Stomach smooth muscle (tissue), 2 donors: Measurements from ENCODE around the gene GPC3.
"Not testable (repeated sequence)": the region's sequence is repeated elsewhere in the genome, so short reads cannot be mapped to it uniquely, and the experiment has no call there.

ENCODE experiments used
- H3K27ac ChIP-seq: one replicate; pipeline ENCODE4 v1.7.0; 2013; ENCODE audit warnings: mild to moderate bottlenecking, low read length, inconsistent platforms
- H3K27me3 ChIP-seq, 2 donors: one replicate each; pipeline ENCODE4 v1.7.0; 2013; ENCODE audit warnings: low read length in 2 of 2; ENCODE audit not compliant: insufficient read depth in 2 of 2, control insufficient read depth in 1 of 2
- H3K36me3 ChIP-seq, 2 donors: one replicate each; pipeline ENCODE4 v1.7.0; 2013; ENCODE audit warnings: low read length in 2 of 2; ENCODE audit not compliant: control insufficient read depth in 2 of 2, insufficient read depth in 2 of 2
- H3K4me1 ChIP-seq: one replicate; pipeline ENCODE4 v1.7.0; 2013; ENCODE audit warnings: low read length; ENCODE audit not compliant: control insufficient read depth, insufficient read depth
- H3K4me3 ChIP-seq, 2 donors: one replicate each; pipeline ENCODE4 v1.7.0; 2013; ENCODE audit warnings: low read length in 2 of 2
- H3K9ac ChIP-seq, 2 donors: one replicate each; pipeline ENCODE4 v1.7.0; 2013; ENCODE audit warnings: low read length in 2 of 2, mild to moderate bottlenecking in 1 of 2
- H3K9me3 ChIP-seq, 2 donors: one replicate each; pipeline ENCODE4 v1.7.0; 2013; ENCODE audit warnings: low read length in 2 of 2; ENCODE audit not compliant: control insufficient read depth in 2 of 2
- donor health status: healthy.
- donor health status: Pancreatic carcinoma.

GPC3 gene

DNA sequence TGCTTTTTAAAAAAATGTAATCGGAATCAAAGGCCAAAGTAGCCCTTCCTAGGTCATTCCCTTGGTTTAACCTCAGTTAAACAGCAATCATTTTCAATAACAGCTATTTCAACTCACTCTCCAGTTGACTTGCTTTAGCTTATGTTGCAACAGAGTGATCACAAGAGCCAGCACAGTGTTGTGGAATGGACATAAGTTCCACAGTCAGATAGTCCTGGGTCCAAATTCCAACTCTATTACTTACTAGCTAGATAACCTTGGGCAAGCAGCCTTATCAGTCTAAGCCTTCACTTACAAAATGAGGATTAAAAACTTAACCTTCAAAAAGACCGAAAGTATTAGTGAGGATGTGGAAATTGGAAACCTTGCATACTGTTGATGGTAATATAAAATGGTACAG lies 9.2 kb upstream of the GPC3 start:
- no peaks in the 10 kb centered on the region for H3K36me3 ChIP-seq
- no peak overlapping the region for H3K4me3 ChIP-seq
- H3K27ac ChIP-seq: no peak overlapping the region
- H3K9me3 ChIP-seq: no peaks in the 10 kb centered on the region
- no peaks in the 10 kb centered on the region for H3K4me1 ChIP-seq
- peaks cover 0 to 3% of the 10 kb centered on the region in 2 donors for H3K27me3 ChIP-seq
- no peak overlapping the region for H3K9ac ChIP-seq

GRCh38 chrX:133992882-133993281 lies 7.5 kb upstream of the GPC3 start:
- H3K9me3 ChIP-seq: no peaks in the 10 kb centered on the region
- H3K4me1 ChIP-seq: no peaks in the 10 kb centered on the region
- H3K27ac ChIP-seq: no peak overlapping the region
- H3K9ac ChIP-seq: no peak overlapping the region
- H3K27me3 ChIP-seq: peaks cover 0 to 3% of the 10 kb centered on the region in 2 donors
- H3K36me3 ChIP-seq: no peaks in the 10 kb centered on the region
- H3K4me3 ChIP-seq: no peak overlapping the region

GRCh38 chrX:133991814-133992213 lies 6.4 kb upstream of the GPC3 start:
- Histone ChIP-seq H3K4me3 (no peak overlapping the region), H3K9me3 (no peaks in the 10 kb centered on the region), H3K4me1 (no peaks in the 10 kb centered on the region), H3K9ac (no peak overlapping the region), H3K27ac (no peak overlapping the region), H3K36me3 (no peaks in the 10 kb centered on the region), H3K27me3 (peaks cover 0 to 9% of the 10 kb centered on the region in 2 donors)

DNA sequence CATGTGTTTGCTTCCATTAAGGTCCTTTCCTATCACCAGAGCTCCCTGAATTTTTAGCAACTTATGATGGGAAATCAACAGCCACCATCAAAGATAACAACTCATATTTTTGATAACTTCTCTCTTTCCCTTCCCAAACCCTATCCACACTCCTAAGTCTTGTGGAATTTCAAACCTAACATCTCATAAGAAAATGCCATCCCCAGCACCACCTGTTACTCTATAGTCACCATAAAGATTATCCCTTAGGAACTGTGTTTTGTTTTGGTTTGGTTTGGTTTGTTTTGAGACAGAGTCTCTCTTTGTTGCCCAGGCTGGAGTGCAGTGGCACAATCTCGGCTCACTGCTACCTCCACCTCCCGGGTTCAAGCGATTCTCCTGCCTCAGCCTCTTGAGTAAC lies 5.7 kb upstream of the GPC3 start:
- H3K4me1 ChIP-seq, H3K9ac ChIP-seq, H3K27me3 ChIP-seq, H3K4me3 ChIP-seq, H3K27ac ChIP-seq, H3K9me3 ChIP-seq, H3K36me3 ChIP-seq: not testable (repeated sequence)

GRCh38 chrX:133989993-133990392 lies 4.6 kb upstream of the GPC3 start:
- no peak overlapping the region for H3K27ac ChIP-seq
- H3K36me3 ChIP-seq: no peaks in the 10 kb centered on the region
- H3K9ac ChIP-seq: no peak overlapping the region
- H3K4me3 ChIP-seq: no peak overlapping the region
- H3K4me1 ChIP-seq: peaks cover 6% of the 10 kb centered on the region
- no peaks in the 10 kb centered on the region for H3K9me3 ChIP-seq
- H3K27me3 ChIP-seq: peaks cover 0 to 11% of the 10 kb centered on the region in 2 donors

- Histone ChIP-seq H3K36me3 (no peaks in the 10 kb centered on the region), H3K27ac (no peak overlapping the region), H3K4me3 (no peak overlapping the region), H3K9ac (no peak overlapping the region), H3K4me1 (peaks cover 10% of the 10 kb centered on the region), H3K27me3 (peaks cover 0 to 11% of the 10 kb centered on the region in 2 donors), H3K9me3 (no peaks in the 10 kb centered on the region)
Observed at GRCh38 chrX:133989490-133989889, 4.1 kb upstream of the GPC3 start.

GRCh38 chrX:133988010-133988409 lies 2.6 kb upstream of the GPC3 start:
- Histone ChIP-seq H3K9ac (no peak overlapping the region), H3K27me3 (peaks cover 0 to 11% of the 10 kb centered on the region in 2 donors), H3K4me3 (no peak overlapping the region), H3K27ac (no peak overlapping the region), H3K9me3 (no peaks in the 10 kb centered on the region), H3K4me1 (peaks cover 10% of the 10 kb centered on the region), H3K36me3 (no peaks in the 10 kb centered on the region)

GRCh38 chrX:133987188-133987587 lies 1.8 kb upstream of the GPC3 start:
- H3K9ac ChIP-seq: no peak overlapping the region
- no peak overlapping the region for H3K27ac ChIP-seq
- H3K4me1 ChIP-seq: peaks cover 10% of the 10 kb centered on the region
- H3K9me3 ChIP-seq: no peaks in the 10 kb centered on the region
- no peaks in the 10 kb centered on the region for H3K36me3 ChIP-seq
- H3K27me3 ChIP-seq: peaks cover 0 to 11% of the 10 kb centered on the region in 2 donors
- no peak overlapping the region for H3K4me3 ChIP-seq

GRCh38 chrX:133985967-133986683 lies 731 bp upstream of the GPC3 start:
- Histone ChIP-seq H3K9ac (no peak overlapping the region), H3K27ac (no peak overlapping the region), H3K36me3 (no peaks in the 10 kb centered on the region), H3K4me1 (peaks cover 10% of the 10 kb centered on the region), H3K9me3 (no peaks in the 10 kb centered on the region), H3K27me3 (peaks cover 0 to 8% of the 10 kb centered on the region in 2 donors), H3K4me3 (peak overlapping the region in 1 of 2 donors; percentile 70)

- no peaks in the 10 kb centered on the region for H3K9me3 ChIP-seq
- H3K27me3 ChIP-seq: peaks cover 0 to 8% of the 10 kb centered on the region in 2 donors
- H3K36me3 ChIP-seq: no peaks in the 10 kb centered on the region
- H3K9ac ChIP-seq: no peak overlapping the region
- peak overlapping the region in 1 of 2 donors; percentile 65 for H3K4me3 ChIP-seq
- H3K4me1 ChIP-seq: peaks cover 10% of the 10 kb centered on the region
- no peak overlapping the region for H3K27ac ChIP-seq
Observed at GRCh38 chrX:133984857-133985163, 584 bp downstream of the GPC3 start.

DNA sequence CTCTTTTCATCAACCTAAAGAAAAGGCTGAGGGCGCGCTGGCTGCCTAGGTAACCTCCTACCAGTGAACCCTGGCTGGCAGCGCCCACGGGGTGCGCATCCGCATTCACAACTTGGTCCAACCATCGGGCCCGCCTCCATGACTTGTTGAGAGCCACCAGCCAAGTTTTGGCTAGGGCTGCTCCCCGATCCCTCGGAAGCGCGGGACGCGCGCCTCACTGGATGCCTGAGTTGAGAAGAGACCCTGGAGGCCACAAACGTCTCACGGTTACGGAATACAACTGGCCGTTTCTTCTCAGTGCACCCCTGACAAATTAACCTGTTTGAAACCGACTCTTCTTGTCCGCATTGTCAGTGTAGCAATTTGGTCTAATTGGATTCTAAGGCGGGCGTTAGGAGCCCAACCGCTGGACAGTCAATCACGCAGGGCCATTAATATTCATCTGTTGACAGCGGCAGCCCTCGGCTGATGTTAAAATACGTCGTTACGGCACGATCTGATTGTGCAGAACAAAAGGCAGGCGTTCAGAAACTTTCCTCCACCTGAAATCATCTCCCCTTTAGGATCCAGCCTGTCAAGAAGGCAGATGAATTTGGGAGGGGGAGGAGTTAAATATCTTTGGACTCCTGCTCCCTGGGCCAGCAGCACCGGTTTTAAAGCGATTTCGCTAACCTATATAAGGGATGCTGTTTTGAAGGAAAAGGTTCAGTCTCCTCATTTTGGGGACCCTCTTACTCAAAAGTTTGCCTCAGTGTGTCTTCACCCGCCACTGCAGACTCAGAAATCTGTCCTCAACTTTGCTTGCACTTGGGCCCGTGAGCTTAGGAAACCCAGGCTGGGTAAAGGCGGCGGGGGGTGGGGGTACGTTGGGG lies 1.2 kb downstream of the GPC3 start:
- Histone ChIP-seq H3K27ac (no peak overlapping the region), H3K36me3 (no peaks in the 10 kb centered on the region), H3K4me1 (peaks cover 10% of the 10 kb centered on the region), H3K9me3 (no peaks in the 10 kb centered on the region), H3K4me3 (peak overlapping the region in 1 of 2 donors; percentile 65), H3K9ac (no peak overlapping the region), H3K27me3 (peaks cover 0 to 8% of the 10 kb centered on the region in 2 donors)
